ENCODE measurements around the gene CA5A. TPM values are rescaled to one million over a fixed set of nuclear protein-coding genes. Genes with fewer than 3 reads are reported as not detected.
"Not testable (repeated sequence)": the region's sequence is repeated elsewhere in the genome, so short reads cannot be mapped to it uniquely, and the experiment has no call there.

CA5A gene
- total and polyA plus RNA-seq, 2 of the 13 experiments (the other 11 are each of a cell fraction or from before 2014, with no cell fraction given) = 66.8 to 106 TPM

DNA sequence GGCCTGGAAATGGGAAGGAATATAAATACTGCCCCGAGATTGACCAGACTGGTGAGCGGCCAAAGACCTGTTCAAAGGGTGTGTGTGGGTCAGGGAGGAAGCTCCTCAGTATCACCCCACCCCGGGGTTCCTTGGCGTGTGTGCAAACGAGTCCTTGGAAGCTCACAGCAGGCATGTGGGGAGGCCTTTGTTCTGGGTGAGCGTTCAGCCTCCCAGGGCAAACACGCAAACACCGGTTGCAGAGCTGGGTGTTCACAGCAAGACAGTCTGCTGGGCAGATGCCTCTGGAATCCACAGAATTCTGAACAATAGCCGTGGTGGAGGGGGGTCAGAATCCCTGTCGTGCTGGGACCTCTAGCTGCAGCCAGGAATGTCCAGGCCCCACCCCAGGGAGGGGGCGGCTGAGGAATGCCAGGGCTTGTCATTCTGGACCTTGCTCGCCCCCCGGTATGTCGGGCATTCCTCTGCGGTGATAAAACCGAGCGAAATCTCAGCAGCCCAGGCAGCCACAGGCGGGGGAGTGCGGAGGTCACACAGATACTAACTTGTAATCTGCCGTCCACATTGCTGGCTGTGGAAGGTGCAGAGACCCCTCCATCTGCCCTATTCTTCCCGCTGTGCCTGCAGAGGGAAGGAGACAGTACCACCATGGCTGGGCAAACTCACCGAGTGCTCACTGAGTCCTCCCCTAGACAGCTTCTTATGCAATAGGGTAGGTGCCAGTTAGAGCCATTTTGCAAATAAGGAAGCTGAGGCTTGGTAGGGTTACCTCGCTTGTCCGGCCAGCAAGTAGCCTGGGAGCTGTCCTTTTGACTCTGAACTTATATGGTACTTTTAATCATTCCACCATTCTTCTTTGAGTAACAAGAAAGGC lies 65.7 kb downstream of the CA5A start (continued):
- TF ChIP-seq, protein P1, sequence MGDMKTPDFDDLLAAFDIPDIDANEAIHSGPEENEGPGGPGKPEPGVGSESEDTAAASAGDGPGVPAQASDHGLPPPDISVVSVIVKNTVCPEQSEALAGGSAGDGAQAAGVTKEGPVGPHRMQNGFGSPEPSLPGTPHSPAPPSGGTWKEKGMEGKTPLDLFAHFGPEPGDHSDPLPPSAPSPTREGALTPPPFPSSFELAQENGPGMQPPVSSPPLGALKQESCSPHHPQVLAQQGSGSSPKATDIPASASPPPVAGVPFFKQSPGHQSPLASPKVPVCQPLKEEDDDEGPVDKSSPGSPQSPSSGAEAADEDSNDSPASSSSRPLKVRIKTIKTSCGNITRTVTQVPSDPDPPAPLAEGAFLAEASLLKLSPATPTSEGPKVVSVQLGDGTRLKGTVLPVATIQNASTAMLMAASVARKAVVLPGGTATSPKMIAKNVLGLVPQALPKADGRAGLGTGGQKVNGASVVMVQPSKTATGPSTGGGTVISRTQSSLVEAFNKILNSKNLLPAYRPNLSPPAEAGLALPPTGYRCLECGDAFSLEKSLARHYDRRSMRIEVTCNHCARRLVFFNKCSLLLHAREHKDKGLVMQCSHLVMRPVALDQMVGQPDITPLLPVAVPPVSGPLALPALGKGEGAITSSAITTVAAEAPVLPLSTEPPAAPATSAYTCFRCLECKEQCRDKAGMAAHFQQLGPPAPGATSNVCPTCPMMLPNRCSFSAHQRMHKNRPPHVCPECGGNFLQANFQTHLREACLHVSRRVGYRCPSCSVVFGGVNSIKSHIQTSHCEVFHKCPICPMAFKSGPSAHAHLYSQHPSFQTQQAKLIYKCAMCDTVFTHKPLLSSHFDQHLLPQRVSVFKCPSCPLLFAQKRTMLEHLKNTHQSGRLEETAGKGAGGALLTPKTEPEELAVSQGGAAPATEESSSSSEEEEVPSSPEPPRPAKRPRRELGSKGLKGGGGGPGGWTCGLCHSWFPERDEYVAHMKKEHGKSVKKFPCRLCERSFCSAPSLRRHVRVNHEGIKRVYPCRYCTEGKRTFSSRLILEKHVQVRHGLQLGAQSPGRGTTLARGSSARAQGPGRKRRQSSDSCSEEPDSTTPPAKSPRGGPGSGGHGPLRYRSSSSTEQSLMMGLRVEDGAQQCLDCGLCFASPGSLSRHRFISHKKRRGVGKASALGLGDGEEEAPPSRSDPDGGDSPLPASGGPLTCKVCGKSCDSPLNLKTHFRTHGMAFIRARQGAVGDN (CRISPR knock-in tag; IDR thresholded peaks at IDR 0.05) = peak; percentile 97
- TF ChIP-seq, protein P2, sequence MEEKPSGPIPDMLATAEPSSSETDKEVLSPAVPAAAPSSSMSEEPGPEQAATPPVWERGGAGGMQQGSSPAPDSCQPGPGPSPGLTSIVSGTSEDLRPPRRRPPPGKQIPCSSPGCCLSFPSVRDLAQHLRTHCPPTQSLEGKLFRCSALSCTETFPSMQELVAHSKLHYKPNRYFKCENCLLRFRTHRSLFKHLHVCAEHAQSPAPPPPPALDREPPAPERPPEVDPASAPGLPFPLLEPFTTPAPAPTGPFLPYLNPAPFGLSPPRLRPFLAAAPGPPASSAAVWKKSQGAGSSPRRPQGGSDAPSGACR (CRISPR knock-in tag; IDR thresholded peaks at IDR 0.05) = peak; percentile 85; the same call in 1 of the 2 replicates
- TF ChIP-seq, protein P3, sequence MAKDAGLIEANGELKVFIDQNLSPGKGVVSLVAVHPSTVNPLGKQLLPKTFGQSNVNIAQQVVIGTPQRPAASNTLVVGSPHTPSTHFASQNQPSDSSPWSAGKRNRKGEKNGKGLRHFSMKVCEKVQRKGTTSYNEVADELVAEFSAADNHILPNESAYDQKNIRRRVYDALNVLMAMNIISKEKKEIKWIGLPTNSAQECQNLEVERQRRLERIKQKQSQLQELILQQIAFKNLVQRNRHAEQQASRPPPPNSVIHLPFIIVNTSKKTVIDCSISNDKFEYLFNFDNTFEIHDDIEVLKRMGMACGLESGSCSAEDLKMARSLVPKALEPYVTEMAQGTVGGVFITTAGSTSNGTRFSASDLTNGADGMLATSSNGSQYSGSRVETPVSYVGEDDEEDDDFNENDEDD (CRISPR knock-in tag; IDR thresholded peaks at IDR 0.05; ENCODE audit: borderline replicate concordance) = peak; percentile 67; the same call in 1 of the 2 replicates
- peak; percentile 97 for TF ChIP-seq SAP130 (CRISPR knock-in tag; IDR thresholded peaks at IDR 0.05; ENCODE audit: low read depth)
- peak; percentile 78; the same call in 1 of the 2 replicates for TF ChIP-seq ZNF501 (CRISPR knock-in tag; IDR thresholded peaks at IDR 0.05)
- 0 out of 2 replicates have a peak, but pooled peaks have one; percentile 46 for TF ChIP-seq ZNF34 (CRISPR knock-in tag; IDR thresholded peaks at IDR 0.05; ENCODE audit: borderline replicate concordance)
- peak; percentile 68; the same call in 1 of the 2 replicates for TF ChIP-seq TAF1 (CRISPR knock-in tag; IDR thresholded peaks at IDR 0.05)
- peak; percentile 98 for TF ChIP-seq HDAC2 (CRISPR knock-in tag; IDR thresholded peaks at IDR 0.05)
- TF ChIP-seq DPF2 (CRISPR knock-in tag; IDR thresholded peaks at IDR 0.05; ENCODE audit: borderline replicate concordance, low read depth) = peak; percentile 91
- TF ChIP-seq SALL1 (CRISPR knock-in tag; IDR thresholded peaks at IDR 0.05) = peak; percentile 99
- TF ChIP-seq, protein P4, sequence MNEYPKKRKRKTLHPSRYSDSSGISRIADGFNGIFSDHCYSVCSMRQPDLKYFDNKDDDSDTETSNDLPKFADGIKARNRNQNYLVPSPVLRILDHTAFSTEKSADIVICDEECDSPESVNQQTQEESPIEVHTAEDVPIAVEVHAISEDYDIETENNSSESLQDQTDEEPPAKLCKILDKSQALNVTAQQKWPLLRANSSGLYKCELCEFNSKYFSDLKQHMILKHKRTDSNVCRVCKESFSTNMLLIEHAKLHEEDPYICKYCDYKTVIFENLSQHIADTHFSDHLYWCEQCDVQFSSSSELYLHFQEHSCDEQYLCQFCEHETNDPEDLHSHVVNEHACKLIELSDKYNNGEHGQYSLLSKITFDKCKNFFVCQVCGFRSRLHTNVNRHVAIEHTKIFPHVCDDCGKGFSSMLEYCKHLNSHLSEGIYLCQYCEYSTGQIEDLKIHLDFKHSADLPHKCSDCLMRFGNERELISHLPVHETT (CRISPR knock-in tag; conservative IDR thresholded peaks at IDR 0.05) = peak; percentile 88
- peak; percentile 91 for TF ChIP-seq ZNF792 (CRISPR knock-in tag; IDR thresholded peaks at IDR 0.05)
- TF ChIP-seq GABPA (IDR thresholded peaks at IDR 0.05; ENCODE audit: low read depth, low read length) = not testable (repeated sequence)
- TF ChIP-seq GABPA (CRISPR knock-in tag; IDR thresholded peaks at IDR 0.05; ENCODE audit: low read depth) = 0 out of 2 replicates have a peak, but pooled peaks have one; percentile 7
- TF ChIP-seq, protein P5, sequence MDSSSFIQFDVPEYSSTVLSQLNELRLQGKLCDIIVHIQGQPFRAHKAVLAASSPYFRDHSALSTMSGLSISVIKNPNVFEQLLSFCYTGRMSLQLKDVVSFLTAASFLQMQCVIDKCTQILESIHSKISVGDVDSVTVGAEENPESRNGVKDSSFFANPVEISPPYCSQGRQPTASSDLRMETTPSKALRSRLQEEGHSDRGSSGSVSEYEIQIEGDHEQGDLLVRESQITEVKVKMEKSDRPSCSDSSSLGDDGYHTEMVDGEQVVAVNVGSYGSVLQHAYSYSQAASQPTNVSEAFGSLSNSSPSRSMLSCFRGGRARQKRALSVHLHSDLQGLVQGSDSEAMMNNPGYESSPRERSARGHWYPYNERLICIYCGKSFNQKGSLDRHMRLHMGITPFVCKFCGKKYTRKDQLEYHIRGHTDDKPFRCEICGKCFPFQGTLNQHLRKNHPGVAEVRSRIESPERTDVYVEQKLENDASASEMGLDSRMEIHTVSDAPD (CRISPR knock-in tag; IDR thresholded peaks at IDR 0.05) = peak; percentile 93
- peak; percentile 88 for TF ChIP-seq ZNF724P (CRISPR knock-in tag; IDR thresholded peaks at IDR 0.05; ENCODE audit: borderline replicate concordance)
- 0 out of 2 replicates have a peak, but pooled peaks have one; percentile 34 for TF ChIP-seq ZNF766 (CRISPR knock-in tag; IDR thresholded peaks at IDR 0.05; ENCODE audit: borderline replicate concordance)
- TF ChIP-seq SNAPC2 (CRISPR knock-in tag; IDR thresholded peaks at IDR 0.05) = peak; percentile 91
- peak; percentile 99 for TF ChIP-seq ZBTB7B (CRISPR knock-in tag; IDR thresholded peaks at IDR 0.05)
- TF ChIP-seq ZNF607 (CRISPR knock-in tag; IDR thresholded peaks at IDR 0.05; ENCODE audit: borderline replicate concordance) = peak; percentile 80; the same call in 1 of the 2 replicates
- TF ChIP-seq WIZ (CRISPR knock-in tag; IDR thresholded peaks at IDR 0.05) = 0 out of 2 replicates have a peak, but pooled peaks have one; percentile 6
